ENCODE data around the gene POLR3C. TPM values are rescaled to one million over a fixed set of nuclear protein-coding genes. Genes with fewer than 3 reads are reported as not detected.
A peak's percentile ranks its signal among the peaks of the same experiment; 100 is the strongest.

POLR3C gene
- total and polyA plus RNA-seq, 2 donors (not counting 1 experiment from before 2014, with no cell fraction given), result 38.3 to 45.1 TPM

GRCh38 chr1:145877923-145878486 lies 54.0 kb downstream of the POLR3C start:
- H3K36me3 ChIP-seq (ENCODE audit: control insufficient read depth, insufficient read depth, low read length), result no peaks in the 10 kb centered on the region
- H2AFZ ChIP-seq (ENCODE audit: low read length), result no peak overlapping the region
- H3K27ac ChIP-seq (ENCODE audit: insufficient read depth, low read length), result no peak overlapping the region
- H3K4me1 ChIP-seq (ENCODE audit: control insufficient read depth, extremely low read depth, insufficient read depth, low read length), result no peaks in the 10 kb centered on the region
- no peak overlapping the region for H3K4me2 ChIP-seq (ENCODE audit: extremely low read depth, insufficient read depth, low read length)
- TF ChIP-seq EZH2 (IDR thresholded peaks at IDR 0.05; ENCODE audit: low read length, missing control alignments), result no peak
- no peak for TF ChIP-seq CTCF (conservative IDR thresholded peaks at IDR 0.05 in 1 of 2, IDR thresholded peaks at IDR 0.05 in 1 of 2; ENCODE audit: low read depth in 1 of 2, low read length in 2 of 2)
- H3K9ac ChIP-seq (ENCODE audit: insufficient read depth, low read length), result no peak overlapping the region
- no peaks in the 10 kb centered on the region for H3K9me3 ChIP-seq (ENCODE audit: control insufficient read depth, insufficient read depth, low read depth, low read length)
- H4K20me1 ChIP-seq (ENCODE audit: control insufficient read depth, extremely low read depth, insufficient read depth, low read length), result no peaks in the 10 kb centered on the region
- H3K79me2 ChIP-seq (ENCODE audit: control insufficient read depth, insufficient read depth, low read length), result no peaks in the 10 kb centered on the region
- DNase-seq (ENCODE audit: low read depth in 2 of 2), result no peak
- peaks cover 5% of the 10 kb centered on the region for H3K27me3 ChIP-seq (ENCODE audit: control insufficient read depth, insufficient read depth, low read length)
- H3K4me3 ChIP-seq (replicated peaks in 1 of 4; ENCODE audit: control extremely low read depth in 1 of 4, insufficient read depth in 1 of 4, low read depth in 3 of 4, low read length in 4 of 4), result no peak overlapping the region

- no peaks in the 10 kb centered on the region for H4K20me1 ChIP-seq (ENCODE audit: control insufficient read depth, extremely low read depth, insufficient read depth, low read length)
- no peak overlapping the region for H3K4me2 ChIP-seq (ENCODE audit: extremely low read depth, insufficient read depth, low read length)
- H3K36me3 ChIP-seq (ENCODE audit: control insufficient read depth, insufficient read depth, low read length), result no peaks in the 10 kb centered on the region
- H3K9ac ChIP-seq (ENCODE audit: insufficient read depth, low read length), result no peak overlapping the region
- no peaks in the 10 kb centered on the region for H3K4me1 ChIP-seq (ENCODE audit: control insufficient read depth, extremely low read depth, insufficient read depth, low read length)
- no peaks in the 10 kb centered on the region for H3K79me2 ChIP-seq (ENCODE audit: control insufficient read depth, insufficient read depth, low read length)
- no peak overlapping the region for H3K4me3 ChIP-seq (replicated peaks in 1 of 4; ENCODE audit: control extremely low read depth in 1 of 4, insufficient read depth in 1 of 4, low read depth in 3 of 4, low read length in 4 of 4)
- no peak overlapping the region for H3K27ac ChIP-seq (ENCODE audit: insufficient read depth, low read length)
- H2AFZ ChIP-seq (ENCODE audit: low read length), result no peak overlapping the region
- TF ChIP-seq EZH2 (IDR thresholded peaks at IDR 0.05; ENCODE audit: low read length, missing control alignments) (no peak), CTCF (conservative IDR thresholded peaks at IDR 0.05 in 1 of 2, IDR thresholded peaks at IDR 0.05 in 1 of 2; ENCODE audit: low read depth in 1 of 2, low read length in 2 of 2) (no peak)
- peaks cover 8% of the 10 kb centered on the region for H3K27me3 ChIP-seq (ENCODE audit: control insufficient read depth, insufficient read depth, low read length)
- peak in 1 of 2 donors; percentile 64 for DNase-seq (ENCODE audit: low read depth in 2 of 2)
- H3K9me3 ChIP-seq (ENCODE audit: control insufficient read depth, insufficient read depth, low read depth, low read length), result no peaks in the 10 kb centered on the region
Observed at GRCh38 chr1:145878724-145879123, 54.7 kb downstream of the POLR3C start.

- no peak overlapping the region for H3K9ac ChIP-seq (ENCODE audit: insufficient read depth, low read length)
- H3K4me1 ChIP-seq (ENCODE audit: control insufficient read depth, extremely low read depth, insufficient read depth, low read length), result no peaks in the 10 kb centered on the region
- no peak overlapping the region for H3K4me3 ChIP-seq (replicated peaks in 1 of 4; ENCODE audit: control extremely low read depth in 1 of 4, insufficient read depth in 1 of 4, low read depth in 3 of 4, low read length in 4 of 4)
- H3K27me3 ChIP-seq (ENCODE audit: control insufficient read depth, insufficient read depth, low read length), result peaks cover 8% of the 10 kb centered on the region
- no peaks in the 10 kb centered on the region for H3K36me3 ChIP-seq (ENCODE audit: control insufficient read depth, insufficient read depth, low read length)
- no peak for DNase-seq (ENCODE audit: low read depth in 2 of 2)
- H3K27ac ChIP-seq (ENCODE audit: insufficient read depth, low read length), result no peak overlapping the region
- TF ChIP-seq CTCF (conservative IDR thresholded peaks at IDR 0.05 in 1 of 2, IDR thresholded peaks at IDR 0.05 in 1 of 2; ENCODE audit: low read depth in 1 of 2, low read length in 2 of 2) (no peak), EZH2 (IDR thresholded peaks at IDR 0.05; ENCODE audit: low read length, missing control alignments) (no peak)
- H3K79me2 ChIP-seq (ENCODE audit: control insufficient read depth, insufficient read depth, low read length), result no peaks in the 10 kb centered on the region
- H4K20me1 ChIP-seq (ENCODE audit: control insufficient read depth, extremely low read depth, insufficient read depth, low read length), result no peaks in the 10 kb centered on the region
- no peaks in the 10 kb centered on the region for H3K9me3 ChIP-seq (ENCODE audit: control insufficient read depth, insufficient read depth, low read depth, low read length)
- H2AFZ ChIP-seq (ENCODE audit: low read length), result no peak overlapping the region
- H3K4me2 ChIP-seq (ENCODE audit: extremely low read depth, insufficient read depth, low read length), result no peak overlapping the region
Observed at GRCh38 chr1:145879775-145880174, 55.8 kb downstream of the POLR3C start.

All from fibroblast of lung (primary cell).